ENCODE results near the gene DACT1.

DACT1 gene

GRCh38 chr14:58660407-58660806 lies 22.6 kb downstream of the DACT1 start:
- Histone ChIP-seq H3K79me2 (ENCODE audit: low read length) (no peaks in the 10 kb centered on the region), H4K20me1 (ENCODE audit: insufficient read depth, low read length) (no peaks in the 10 kb centered on the region), H3K9me2 (replicated peaks; ENCODE audit: insufficient read depth, low read length) (no peaks in the 10 kb centered on the region), H2AFZ (ENCODE audit: low read length) (no peak overlapping the region), H3K4me2 (ENCODE audit: low read depth, low read length) (no peak overlapping the region), H3K9me3 (replicated peaks; ENCODE audit: insufficient read depth, low read length) (no peaks in the 10 kb centered on the region), H3K4me3 (ENCODE audit: low read length) (no peak overlapping the region), H3F3A (ENCODE audit: insufficient read depth, low read length) (no peaks in the 10 kb centered on the region), H3K4me1 (ENCODE audit: low read length) (no peaks in the 10 kb centered on the region), H3K9ac (ENCODE audit: low read length) (no peak overlapping the region), H3K36me3 (replicated peaks; ENCODE audit: insufficient read depth, low read length) (no peaks in the 10 kb centered on the region), H3K27me3 (replicated peaks; ENCODE audit: insufficient read depth, low read length) (no peaks in the 10 kb centered on the region), H3K27ac (ENCODE audit: low read length) (no peak overlapping the region)
- no peak for DNase-seq
- TF ChIP-seq EZH2phosphoT487 (IDR thresholded peaks at IDR 0.05; ENCODE audit: low read length): no peak
- TF ChIP-seq CTCF (IDR thresholded peaks at IDR 0.05; ENCODE audit: low read length): no peak
- TF ChIP-seq EZH2 (optimal IDR thresholded peaks at IDR 0.05; ENCODE audit: low read depth, low read length): no peak

- no peak overlapping the region for H3K4me3 ChIP-seq (ENCODE audit: low read length)
- no peak for DNase-seq
- no peaks in the 10 kb centered on the region for H3F3A ChIP-seq (ENCODE audit: insufficient read depth, low read length)
- H3K4me2 ChIP-seq (ENCODE audit: low read depth, low read length): no peak overlapping the region
- H3K9me2 ChIP-seq (replicated peaks; ENCODE audit: insufficient read depth, low read length): no peaks in the 10 kb centered on the region
- no peaks in the 10 kb centered on the region for H3K4me1 ChIP-seq (ENCODE audit: low read length)
- no peak overlapping the region for H3K27ac ChIP-seq (ENCODE audit: low read length)
- no peaks in the 10 kb centered on the region for H4K20me1 ChIP-seq (ENCODE audit: insufficient read depth, low read length)
- H3K9ac ChIP-seq (ENCODE audit: low read length): no peak overlapping the region
- H2AFZ ChIP-seq (ENCODE audit: low read length): no peak overlapping the region
- H3K9me3 ChIP-seq (replicated peaks; ENCODE audit: insufficient read depth, low read length): no peaks in the 10 kb centered on the region
- TF ChIP-seq EZH2phosphoT487 (IDR thresholded peaks at IDR 0.05; ENCODE audit: low read length): no peak
- no peak for TF ChIP-seq EZH2 (optimal IDR thresholded peaks at IDR 0.05; ENCODE audit: low read depth, low read length)
- no peak for TF ChIP-seq CTCF (IDR thresholded peaks at IDR 0.05; ENCODE audit: low read length)
- H3K27me3 ChIP-seq (replicated peaks; ENCODE audit: insufficient read depth, low read length): no peaks in the 10 kb centered on the region
- no peaks in the 10 kb centered on the region for H3K79me2 ChIP-seq (ENCODE audit: low read length)
- no peaks in the 10 kb centered on the region for H3K36me3 ChIP-seq (replicated peaks; ENCODE audit: insufficient read depth, low read length)
Observed at GRCh38 chr14:58662018-58662417, 24.3 kb downstream of the DACT1 start.

- TF ChIP-seq EZH2phosphoT487 (IDR thresholded peaks at IDR 0.05; ENCODE audit: low read length): no peak
- TF ChIP-seq CTCF (IDR thresholded peaks at IDR 0.05; ENCODE audit: low read length): no peak
- no peak for TF ChIP-seq EZH2 (optimal IDR thresholded peaks at IDR 0.05; ENCODE audit: low read depth, low read length)
- no peak overlapping the region for H2AFZ ChIP-seq (ENCODE audit: low read length)
- no peaks in the 10 kb centered on the region for H3K9me2 ChIP-seq (replicated peaks; ENCODE audit: insufficient read depth, low read length)
- no peak overlapping the region for H3K4me3 ChIP-seq (ENCODE audit: low read length)
- no peak overlapping the region for H3K27ac ChIP-seq (ENCODE audit: low read length)
- no peaks in the 10 kb centered on the region for H3K9me3 ChIP-seq (replicated peaks; ENCODE audit: insufficient read depth, low read length)
- DNase-seq: no peak
- no peaks in the 10 kb centered on the region for H3K27me3 ChIP-seq (replicated peaks; ENCODE audit: insufficient read depth, low read length)
- H3F3A ChIP-seq (ENCODE audit: insufficient read depth, low read length): no peaks in the 10 kb centered on the region
- H3K4me1 ChIP-seq (ENCODE audit: low read length): no peaks in the 10 kb centered on the region
- no peaks in the 10 kb centered on the region for H3K79me2 ChIP-seq (ENCODE audit: low read length)
- no peak overlapping the region for H3K4me2 ChIP-seq (ENCODE audit: low read depth, low read length)
- no peak overlapping the region for H3K9ac ChIP-seq (ENCODE audit: low read length)
- no peaks in the 10 kb centered on the region for H4K20me1 ChIP-seq (ENCODE audit: insufficient read depth, low read length)
- H3K36me3 ChIP-seq (replicated peaks; ENCODE audit: insufficient read depth, low read length): no peaks in the 10 kb centered on the region
Observed at GRCh38 chr14:58662759-58663158, 25.0 kb downstream of the DACT1 start.
